Lower lobe of right lung (tissue), 2 donors: Measurements from ENCODE around the gene MELTF. TPM values are rescaled to one million over a fixed set of nuclear protein-coding genes. Genes with fewer than 3 reads are reported as not detected.
A peak's percentile ranks its signal among the peaks of the same experiment; 100 is the strongest.

Experiments used
- ATAC-seq, 2 donors: fragments of 200-7000 bp; cut with Tn5 transposase; one replicate each; pipeline ENCODE4 v1.9.1; 2020 to 2022; ENCODE audit warnings: mild to moderate bottlenecking in 2 of 2, moderate library complexity in 2 of 2
- DNase-seq: peaks from one replicate; pipeline ENCODE4 v3.0.0-alpha.2; 2020
- H3K27ac ChIP-seq: fragments of 200-600 bp; one replicate; pipeline ENCODE4 v1.8.0; 2022
- H3K27me3 ChIP-seq: fragments of 200-600 bp; one replicate; pipeline ENCODE4 v1.8.0; 2022; ENCODE audit warnings: low read depth
- H3K36me3 ChIP-seq: fragments of 200-600 bp; one replicate; pipeline ENCODE4 v1.8.0; 2022; ENCODE audit warnings: mild to moderate bottlenecking
- H3K4me1 ChIP-seq: fragments of 200-600 bp; one replicate; pipeline ENCODE4 v1.8.0; 2022
- H3K4me3 ChIP-seq: fragments of 200-600 bp; one replicate; pipeline ENCODE4 v1.8.0; 2022; ENCODE audit warnings: mild to moderate bottlenecking
- H3K9me3 ChIP-seq: fragments of 200-600 bp; one replicate; pipeline ENCODE4 v1.8.0; 2022
- CTCF ChIP-seq: fragments of 200-600 bp; IDR thresholded peaks from one replicate; pipeline ENCODE4 v1.8.0; 2022; ENCODE audit warnings: antibody characterized with exemption, mild to moderate bottlenecking
- intact Hi-C: fragments of 100-400 bp; cut with DNase I; formaldehyde crosslinking; loops from one replicate; pipeline ENCODE4 v1.11.0; 2022
- total RNA-seq: library from RNA; stranded (reverse); fragmentation: NEBNext Ultra II Directional; extraction: Animal tissue kit (Norgen Biotek cat#: 25700); gene quantifications from one replicate; pipeline ENCODE4 v1.2.1, GENCODE V29; 2021
- donor health status: DM: no; HTN: yes; CAD: no; lungs with severe emphysema.

The MELTF gene
- total RNA-seq, 1 donor from 2014 or later: 5.2 TPM

DNA sequence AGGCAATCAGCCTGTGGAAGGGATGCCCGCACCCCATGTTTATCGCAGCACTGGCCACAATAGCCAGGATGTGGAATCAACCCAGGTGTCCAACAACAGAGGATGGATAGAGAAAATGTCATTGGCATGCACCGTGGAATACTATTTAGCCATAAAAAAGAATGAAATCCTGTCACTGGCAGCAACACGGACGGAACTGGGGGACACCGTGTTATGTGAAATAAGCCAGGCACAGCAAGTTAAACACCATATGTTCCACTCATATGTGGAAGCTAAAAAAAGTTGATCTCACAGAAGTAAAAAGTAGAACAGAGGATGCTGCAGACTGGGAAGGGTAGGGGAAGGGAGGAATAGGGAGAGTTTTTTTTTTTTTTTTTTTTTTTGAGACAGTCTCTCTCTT, 15.6 kb downstream of the MELTF start:
- H3K4me1 ChIP-seq: no peaks in the 10 kb centered on the region
- ATAC-seq: no peak
- TF ChIP-seq CTCF: no peak

DNA sequence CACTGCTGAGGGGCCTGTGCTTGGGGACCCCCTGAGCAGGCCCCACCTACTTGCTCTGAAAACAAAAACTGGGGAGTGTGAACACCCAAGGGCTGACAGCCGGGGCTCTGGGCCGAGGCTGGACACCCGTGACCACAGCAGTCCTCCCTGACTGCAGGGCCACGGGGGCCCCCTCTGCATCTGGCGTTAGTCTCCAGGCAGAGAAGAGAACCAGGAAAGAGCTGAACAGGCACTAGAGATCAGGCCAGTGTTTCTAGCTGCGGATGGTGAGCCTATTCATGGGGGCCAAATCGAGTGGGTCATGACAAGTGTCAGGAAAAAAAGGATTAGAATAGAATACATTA, 17.1 kb downstream of the MELTF start:
- TF ChIP-seq CTCF: no peak
- H3K4me1 ChIP-seq: no peaks in the 10 kb centered on the region
- H3K27me3 ChIP-seq: peaks cover 5% of the 10 kb centered on the region
- no peaks in the 10 kb centered on the region for H3K36me3 ChIP-seq
- intact Hi-C loops: no loop called here
- H3K27ac ChIP-seq: no peak overlapping the region
- H3K4me3 ChIP-seq: no peak overlapping the region
- no peaks in the 10 kb centered on the region for H3K9me3 ChIP-seq
- no peak for DNase-seq
- ATAC-seq: no peak

More for the DNA sequence above, 15.6 kb downstream of the MELTF start:
- no peaks in the 10 kb centered on the region for H3K36me3 ChIP-seq
- intact Hi-C loops: no loop called here
- H3K9me3 ChIP-seq: no peaks in the 10 kb centered on the region
- DNase-seq: no peak
- H3K27me3 ChIP-seq: peaks cover 5% of the 10 kb centered on the region
- H3K27ac ChIP-seq: no peak overlapping the region
- no peak overlapping the region for H3K4me3 ChIP-seq

DNA sequence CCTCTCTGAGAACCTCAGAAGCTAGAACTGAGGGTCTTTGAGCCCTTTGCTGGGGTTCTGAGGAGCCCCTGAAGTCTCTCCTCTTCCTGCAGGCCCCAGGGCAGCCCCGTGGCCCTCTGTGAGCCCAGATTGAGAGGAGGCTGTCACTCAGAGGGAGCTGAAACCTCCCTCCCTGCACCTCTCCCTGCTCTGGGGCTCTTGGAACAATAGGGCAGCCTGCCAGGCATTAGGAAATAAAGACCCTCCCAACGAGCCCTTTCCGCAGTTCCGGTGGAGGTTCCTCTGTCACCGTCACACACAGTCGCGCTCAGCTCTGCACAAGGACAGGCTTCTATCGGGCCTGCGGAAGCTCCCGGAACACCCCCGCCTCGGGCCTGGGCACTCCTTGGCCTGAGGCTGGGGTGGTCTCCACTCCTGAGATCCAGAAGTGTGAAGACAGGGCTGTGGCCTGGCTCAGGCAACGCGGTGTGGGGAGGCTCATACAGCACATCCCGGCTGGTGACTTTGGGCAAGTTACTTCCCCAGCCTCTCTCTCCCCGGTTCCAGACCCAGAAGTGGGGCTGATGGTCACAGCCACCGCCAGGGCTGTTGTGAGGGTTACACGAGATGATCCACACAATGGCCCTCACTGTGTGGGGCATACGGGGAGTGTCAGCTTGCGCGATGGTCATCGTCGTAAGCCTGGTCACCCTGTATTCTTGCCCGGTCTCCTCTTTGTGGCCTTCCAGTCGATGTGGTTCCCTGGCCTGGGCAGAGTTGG, 17.7 kb downstream of the MELTF start:
- no peak for ATAC-seq
- Histone ChIP-seq H3K4me1 (no peaks in the 10 kb centered on the region), H3K27me3 (peaks cover 5% of the 10 kb centered on the region), H3K27ac (no peak overlapping the region), H3K36me3 (no peaks in the 10 kb centered on the region), H3K9me3 (no peaks in the 10 kb centered on the region), H3K4me3 (no peak overlapping the region)
- intact Hi-C loops: no loop called here
- DNase-seq: peak; percentile 12
- TF ChIP-seq CTCF: no peak

- Histone ChIP-seq H3K4me1 (no peaks in the 10 kb centered on the region), H3K4me3 (no peak overlapping the region), H3K36me3 (no peaks in the 10 kb centered on the region), H3K9me3 (no peaks in the 10 kb centered on the region), H3K27ac (no peak overlapping the region), H3K27me3 (peaks cover 5% of the 10 kb centered on the region)
- DNase-seq (peak; percentile 25), ATAC-seq (no peak)
- intact Hi-C loops: no loop called here
- no peak for TF ChIP-seq CTCF
Observed at GRCh38 chr3:197010556-197011351, 18.9 kb downstream of the MELTF start.

- intact Hi-C loops: no loop called here
- no peak for DNase-seq
Observed at GRCh38 chr3:197009532-197010019, 20.0 kb downstream of the MELTF start.

More at GRCh38 chr3:197009532-197010019, 20.0 kb downstream of the MELTF start:
- H3K36me3 ChIP-seq: no peaks in the 10 kb centered on the region
- no peaks in the 10 kb centered on the region for H3K4me1 ChIP-seq
- no peaks in the 10 kb centered on the region for H3K9me3 ChIP-seq
- no peak overlapping the region for H3K27ac ChIP-seq
- no peak for TF ChIP-seq CTCF
- peaks cover 5% of the 10 kb centered on the region for H3K27me3 ChIP-seq
- H3K4me3 ChIP-seq: no peak overlapping the region
- no peak for ATAC-seq
